DND-41 (cell line): ENCODE measurements around the gene EFHC1.

Experiments
- ATAC-seq: fragments of 200-7000 bp; cut with Tn5 transposase; 3 replicates; pipeline ENCODE4 v1.9.1; 2021; ENCODE audit warnings: low read depth; ENCODE audit not compliant: insufficient read depth
- DNase-seq: peaks from one replicate; pipeline ENCODE4 v3.0.0-alpha.2; 2020
- H2AFZ ChIP-seq: 2 replicates; pipeline ENCODE4 v1.6.0; 2012; ENCODE audit warnings: low read depth, low read length
- H3K27ac ChIP-seq: 2 replicates; pipeline ENCODE4 v1.5.1; 2012; ENCODE audit warnings: low read length, inconsistent platforms
- H3K27me3 ChIP-seq: fragments of 200-600 bp; sonication (generic); 2 replicates; pipeline ENCODE4 v1.6.0; 2012; ENCODE audit warnings: low read length, mild to moderate bottlenecking, inconsistent platforms; ENCODE audit not compliant: insufficient read depth, poor library complexity
- H3K36me3 ChIP-seq: 2 replicates; pipeline ENCODE4 v1.5.1; 2012; ENCODE audit warnings: low read length, inconsistent platforms; ENCODE audit not compliant: insufficient read depth
- H3K4me1 ChIP-seq: 2 replicates; pipeline ENCODE4 v1.5.1; 2012; ENCODE audit warnings: mild to moderate bottlenecking, low read length; ENCODE audit not compliant: insufficient read depth
- H3K4me2 ChIP-seq: 2 replicates; pipeline ENCODE4 v1.6.0; 2012; ENCODE audit warnings: mild to moderate bottlenecking, moderate library complexity, low read length, inconsistent platforms; ENCODE audit not compliant: insufficient read depth
- H3K4me3 ChIP-seq, 2 experiments: fragments of 200-600 bp in 1 of 2; shearing (Covaris generic) in 1 of 2; 2 replicates each; pipeline ENCODE4 v1.5.1; 2012 to 2016; ENCODE audit warnings: inconsistent platforms in 2 of 2, low read length in 2 of 2, mild to moderate bottlenecking in 2 of 2, low read depth in 1 of 2, moderate library complexity in 1 of 2
- H3K79me2 ChIP-seq: 2 replicates; pipeline ENCODE4 v1.6.0; 2012; ENCODE audit warnings: low read length, inconsistent platforms; ENCODE audit not compliant: insufficient read depth
- H3K9ac ChIP-seq: 2 replicates; pipeline ENCODE4 v1.6.0; 2012; ENCODE audit warnings: low read depth, mild to moderate bottlenecking, inconsistent platforms, low read length, moderate library complexity
- H3K9me3 ChIP-seq: 2 replicates; pipeline ENCODE4 v1.5.1; 2012; ENCODE audit warnings: low read length, moderate library complexity, mild to moderate bottlenecking, inconsistent platforms; ENCODE audit not compliant: insufficient read depth, severe bottlenecking
- H4K20me1 ChIP-seq: 2 replicates; pipeline ENCODE4 v1.6.0; 2012; ENCODE audit warnings: low read length; ENCODE audit not compliant: insufficient read depth
- EZH2 ChIP-seq: IDR thresholded peaks from 3 replicates; pipeline ENCODE4 v1.6.1; 2012; ENCODE audit warnings: borderline replicate concordance, low read depth, mild to moderate bottlenecking, moderate library complexity, low read length, inconsistent platforms; ENCODE audit not compliant: severe bottlenecking
- TF ChIP-seq, protein P1 (sequence below): IDR thresholded peaks from 2 replicates; pipeline ENCODE4 v1.5.1; 2012; ENCODE audit warnings: borderline replicate concordance, low read length, moderate library complexity, mild to moderate bottlenecking; ENCODE audit not compliant: poor library complexity, severe bottlenecking; ENCODE audit errors: extremely low read depth

Gene EFHC1

DNA sequence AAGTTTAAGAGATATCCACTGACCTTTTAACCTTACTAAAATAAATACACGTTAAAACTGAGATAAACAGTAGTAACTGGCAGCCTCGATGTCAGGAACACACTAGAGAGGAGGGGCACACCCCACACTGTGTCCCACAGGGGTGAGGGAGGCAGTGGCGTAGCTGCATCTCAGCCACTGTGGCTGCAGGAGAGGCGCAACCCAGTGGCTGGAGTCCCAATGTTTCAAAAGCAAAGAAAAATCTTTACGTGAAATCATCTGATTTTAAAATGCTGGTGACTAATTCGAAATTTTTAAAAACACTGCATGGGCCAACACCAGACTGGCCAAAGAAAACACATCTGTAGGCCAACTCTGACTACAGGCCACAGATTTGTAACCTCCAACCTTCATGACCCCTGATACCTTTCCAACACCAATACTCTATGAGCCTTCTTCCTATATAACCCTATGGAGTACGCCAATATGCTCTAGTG lies 102.0 kb downstream of the EFHC1 start:
- ATAC-seq (no peak), DNase-seq (no peak)
- no peaks in the 10 kb centered on the region for H3K27me3 ChIP-seq
- H3K9ac ChIP-seq = no peak overlapping the region
- H2AFZ ChIP-seq = no peak overlapping the region
- H3K27ac ChIP-seq = no peak overlapping the region
- H3K4me2 ChIP-seq = no peak overlapping the region
- H3K9me3 ChIP-seq = no peaks in the 10 kb centered on the region
- H4K20me1 ChIP-seq = no peaks in the 10 kb centered on the region
- H3K4me3 ChIP-seq = no peak overlapping the region
- peaks cover 11% of the 10 kb centered on the region; the same call in 1 of the 2 replicates for H3K36me3 ChIP-seq
- H3K4me1 ChIP-seq = peaks cover 27% of the 10 kb centered on the region
- TF ChIP-seq, protein P1, sequence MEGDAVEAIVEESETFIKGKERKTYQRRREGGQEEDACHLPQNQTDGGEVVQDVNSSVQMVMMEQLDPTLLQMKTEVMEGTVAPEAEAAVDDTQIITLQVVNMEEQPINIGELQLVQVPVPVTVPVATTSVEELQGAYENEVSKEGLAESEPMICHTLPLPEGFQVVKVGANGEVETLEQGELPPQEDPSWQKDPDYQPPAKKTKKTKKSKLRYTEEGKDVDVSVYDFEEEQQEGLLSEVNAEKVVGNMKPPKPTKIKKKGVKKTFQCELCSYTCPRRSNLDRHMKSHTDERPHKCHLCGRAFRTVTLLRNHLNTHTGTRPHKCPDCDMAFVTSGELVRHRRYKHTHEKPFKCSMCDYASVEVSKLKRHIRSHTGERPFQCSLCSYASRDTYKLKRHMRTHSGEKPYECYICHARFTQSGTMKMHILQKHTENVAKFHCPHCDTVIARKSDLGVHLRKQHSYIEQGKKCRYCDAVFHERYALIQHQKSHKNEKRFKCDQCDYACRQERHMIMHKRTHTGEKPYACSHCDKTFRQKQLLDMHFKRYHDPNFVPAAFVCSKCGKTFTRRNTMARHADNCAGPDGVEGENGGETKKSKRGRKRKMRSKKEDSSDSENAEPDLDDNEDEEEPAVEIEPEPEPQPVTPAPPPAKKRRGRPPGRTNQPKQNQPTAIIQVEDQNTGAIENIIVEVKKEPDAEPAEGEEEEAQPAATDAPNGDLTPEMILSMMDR = no peak
- no peak for TF ChIP-seq EZH2
- peaks cover 2% of the 10 kb centered on the region for H3K79me2 ChIP-seq

GRCh38 chr6:52522655-52523054 lies 102.5 kb downstream of the EFHC1 start:
- TF ChIP-seq EZH2 = no peak
- TF ChIP-seq, protein P1 = no peak
- no peak overlapping the region for H3K4me2 ChIP-seq
- peaks cover 2% of the 10 kb centered on the region for H3K79me2 ChIP-seq
- no peaks in the 10 kb centered on the region for H3K27me3 ChIP-seq
- no peak overlapping the region for H3K9ac ChIP-seq
- H3K4me1 ChIP-seq = peaks cover 27% of the 10 kb centered on the region
- no peak overlapping the region; the same call in 1 of the 2 replicates for H3K27ac ChIP-seq
- peaks cover 11% of the 10 kb centered on the region; the same call in 1 of the 2 replicates for H3K36me3 ChIP-seq
- DNase-seq = no peak
- no peak overlapping the region for H2AFZ ChIP-seq
- H3K4me3 ChIP-seq = no peak overlapping the region
- no peak for ATAC-seq
- H3K9me3 ChIP-seq = no peaks in the 10 kb centered on the region
- no peaks in the 10 kb centered on the region for H4K20me1 ChIP-seq

DNA sequence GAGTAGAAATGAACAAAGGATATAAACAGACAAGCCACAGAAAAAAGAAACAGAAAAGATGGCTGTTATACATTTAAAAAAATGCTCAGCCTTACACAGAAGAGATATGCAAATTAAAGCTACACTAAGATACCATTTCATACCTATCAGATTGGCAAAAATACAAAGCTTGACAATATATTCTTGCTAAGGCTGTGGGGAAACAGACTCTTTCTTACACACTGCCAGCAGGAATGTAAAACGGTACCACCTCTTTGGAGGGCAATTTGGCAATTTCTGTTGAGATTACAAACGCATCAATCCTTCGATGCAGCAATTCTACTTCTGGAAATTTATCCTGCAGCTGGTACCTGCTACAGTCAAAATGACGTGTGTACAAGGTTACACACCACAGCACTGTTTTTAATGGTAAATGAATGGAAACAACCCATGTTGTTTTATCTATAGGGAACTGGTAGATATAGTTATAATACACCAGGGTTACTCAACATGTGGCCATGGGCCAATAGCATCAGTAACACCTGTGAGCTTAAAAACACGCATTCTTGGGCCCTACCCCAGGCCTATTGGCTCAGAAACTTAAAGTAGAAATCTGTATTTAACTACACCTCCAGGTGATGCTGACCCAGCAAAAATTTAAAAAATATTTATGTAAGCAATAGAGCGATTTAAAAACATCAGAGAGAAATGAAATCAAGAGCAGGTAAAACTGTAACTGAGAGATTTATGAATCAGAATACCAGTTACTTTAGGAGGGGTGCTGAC lies 103.4 kb downstream of the EFHC1 start:
- no peak for DNase-seq
- H3K4me3 ChIP-seq = no peak overlapping the region
- peaks cover 27% of the 10 kb centered on the region for H3K4me1 ChIP-seq
- no peaks in the 10 kb centered on the region for H3K9me3 ChIP-seq
- H3K36me3 ChIP-seq = peaks cover 11% of the 10 kb centered on the region; the same call in 1 of the 2 replicates
- no peak overlapping the region for H3K9ac ChIP-seq
- H3K27me3 ChIP-seq = no peaks in the 10 kb centered on the region
- H4K20me1 ChIP-seq = no peaks in the 10 kb centered on the region
- peak overlapping the region; percentile 36; the same call in 1 of the 2 replicates for H3K27ac ChIP-seq
- ATAC-seq = no peak; the same call in 2 of the 3 replicates
- H3K4me2 ChIP-seq = no peak overlapping the region
- TF ChIP-seq, protein P1 = no peak
- TF ChIP-seq EZH2 = no peak
- no peak overlapping the region for H2AFZ ChIP-seq
- peaks cover 2% of the 10 kb centered on the region for H3K79me2 ChIP-seq
